Psoas muscle (tissue), 8 donors: Measurements from ENCODE around the gene AHNAK. TPM values are rescaled to one million over a fixed set of nuclear protein-coding genes. Genes with fewer than 3 reads are reported as not detected.
"Not testable (repeated sequence)": the region's sequence is repeated elsewhere in the genome, so short reads cannot be mapped to it uniquely, and the experiment has no call there.

Experiments used
- ATAC-seq, 4 donors: fragments of 200-7000 bp; cut with Tn5 transposase; one replicate each; pipeline ENCODE4 v1.9.1; 2020; ENCODE audit warnings: moderate library complexity in 3 of 4, mild to moderate bottlenecking in 2 of 4
- DNase-seq, 2 donors: peaks; one replicate each; pipeline ENCODE4 v3.0.0-alpha.2; 2020
- H3K27ac ChIP-seq: fragments of 200-600 bp; one replicate; pipeline ENCODE4 v1.8.0; 2022
- H3K27me3 ChIP-seq, 3 donors: fragments of 200-600 bp in 1 of 3; one replicate each; pipeline versions ENCODE4 v1.6.1 to v1.8.0; 2013 to 2022; ENCODE audit warnings: low read length in 2 of 3, mild to moderate bottlenecking in 2 of 3, moderate library complexity in 1 of 3; ENCODE audit not compliant: insufficient read depth in 3 of 3
- H3K36me3 ChIP-seq, 2 donors: fragments of 200-600 bp in 1 of 2; one replicate each; pipeline versions ENCODE4 v1.6.1 to v1.8.0; 2013 to 2022; ENCODE audit warnings: low read depth in 1 of 2, mild to moderate bottlenecking in 1 of 2, moderate library complexity in 1 of 2; ENCODE audit not compliant: insufficient read depth in 1 of 2
- H3K4me1 ChIP-seq: fragments of 200-600 bp; one replicate; pipeline ENCODE4 v1.8.0; 2022
- H3K4me3 ChIP-seq: fragments of 200-600 bp; one replicate; pipeline ENCODE4 v1.8.0; 2022; ENCODE audit warnings: mild to moderate bottlenecking
- H3K9me3 ChIP-seq: fragments of 200-600 bp; one replicate; pipeline ENCODE4 v1.8.0; 2022
- CTCF ChIP-seq: fragments of 200-600 bp; IDR thresholded peaks from one replicate; pipeline ENCODE4 v1.8.0; 2022; ENCODE audit warnings: antibody characterized with exemption
- WGBS, 3 donors: extraction: QIAGEN DNeasy Blood & Tissue Kit; methylation state at CpG; one replicate each; pipeline versions ENCODE4 v1.1.6 to v1.1.7; 2013; 5-methylcytosine and 5-hydroxymethylcytosine counted together
- intact Hi-C, 2 donors: fragments of 100-400 bp; cut with DNase I; formaldehyde crosslinking; loops; one replicate each; pipeline versions ENCODE4 v1.11.0 to v1.14.2; 2022
- polyA plus RNA-seq, 3 donors: library from polyadenylated mRNA; stranded (reverse); fragments of 200-250 nt; gene quantifications; one replicate each; pipeline ENCODE4 v1.2.3, GENCODE V29; 2013
- total RNA-seq, 4 donors: library from RNA; stranded (reverse); fragmentation: NEBNext Ultra II Directional in 2 of 4; extraction: Animal tissue kit (Norgen Biotek cat#: 25700) in 2 of 4; gene quantifications; one replicate each; pipeline versions ENCODE4 v1.2.1 to v1.2.4, GENCODE V29; 2021 to 2023
- donor health status: healthy with polysubstance abuse.
- donor health status: DM: no; HTN: no; CAD: no; lungs with moderate emphysema.
- donor health status: Bipolar disorder and iron deficiency.
- donor health status: healthy.
- donor health status: DM: yes; HTN: yes; CAD: no.
- donor health status: DM: no; HTN: no; CAD: no.
- donor health status: DM: no; HTN: no; CAD: no.
- donor health status: DM: yes; HTN: yes; CAD: no.

Gene AHNAK
- total and polyA plus RNA-seq, 7 donors: 93.5 to 679 (median 376) TPM

GRCh38 chr11:62500650-62501030 is 46.0 kb downstream of the AHNAK start:
- H3K9me3 ChIP-seq: no peaks in the 10 kb centered on the region
- no peaks in the 10 kb centered on the region for H3K36me3 ChIP-seq
- peaks cover 58% of the 10 kb centered on the region for H3K4me1 ChIP-seq
- peak overlapping the region; percentile 72 for H3K27ac ChIP-seq
- ATAC-seq (no peak), DNase-seq (no peak)
- H3K4me3 ChIP-seq: no peak overlapping the region
- intact Hi-C loops: loop anchor here (2.0 to 5.0 kb wide), 2 partner anchors 42 kb away; no protein-coding TSS in a partner anchor
- TF ChIP-seq CTCF: no peak
- WGBS, 3 donors: 90 to 95% (median 94%) methylated on average over 3 of the region's 3 CpGs
- H3K27me3 ChIP-seq: no peaks in the 10 kb centered on the region

- intact Hi-C loops: loop anchor here (2.0 to 5.0 kb wide), 3 partner anchors 42 to 57 kb away; no protein-coding TSS in a partner anchor
- Histone ChIP-seq H3K4me1 (peaks cover 58% of the 10 kb centered on the region), H3K27me3 (no peaks in the 10 kb centered on the region), H3K9me3 (no peaks in the 10 kb centered on the region), H3K27ac (peak overlapping the region; percentile 72), H3K4me3 (no peak overlapping the region), H3K36me3 (no peaks in the 10 kb centered on the region)
- peak in 2 of 4 donors; percentile 9 to 23 for ATAC-seq
- 84 to 91% (median 90%) methylated on average over 12 of the region's 12 CpGs for WGBS, 3 donors
- no peak for TF ChIP-seq CTCF
- DNase-seq: no peak
These were observed 46.5 kb downstream of the AHNAK start for GRCh38 chr11:62499944-62500649.

- intact Hi-C loops: loop anchor here in 1 of 2 donors (5.0 kb wide), 1 partner anchor 58 kb away; no protein-coding TSS in a partner anchor
- 68 to 75% (median 70%) methylated on average over 17 of the region's 17 CpGs for WGBS, 3 donors
- peaks cover 58% of the 10 kb centered on the region for H3K4me1 ChIP-seq
These were observed 47.2 kb downstream of the AHNAK start for GRCh38 chr11:62499311-62499943.

GRCh38 chr11:62498492-62499286 is 47.9 kb downstream of the AHNAK start:
- no peak for TF ChIP-seq CTCF
- WGBS, 3 donors: 96 to 100% (median 100%) methylated on average over 9 of the region's 9 CpGs
- Histone ChIP-seq H3K27ac (peak overlapping the region; percentile 83), H3K4me1 (peaks cover 58% of the 10 kb centered on the region), H3K9me3 (no peaks in the 10 kb centered on the region), H3K36me3 (no peaks in the 10 kb centered on the region), H3K4me3 (no peak overlapping the region), H3K27me3 (no peaks in the 10 kb centered on the region)
- intact Hi-C loops: loop anchor here in 1 of 2 donors (5.0 kb wide), 1 partner anchor 59 kb away; no protein-coding TSS in a partner anchor
- no peak for DNase-seq
- ATAC-seq: no peak

More at GRCh38 chr11:62499311-62499943, 47.2 kb downstream of the AHNAK start:
- peak overlapping the region; percentile 72 for H3K27ac ChIP-seq
- H3K9me3 ChIP-seq, H3K4me3 ChIP-seq, H3K36me3 ChIP-seq, H3K27me3 ChIP-seq: not testable (repeated sequence)
- DNase-seq (peak; percentile 73 to 85), ATAC-seq (peak; percentile 52 to 67 (median 56))
